KOPT-K1 (cell line): ENCODE measurements around the gene CACNA1F.

Experiments used
- H3K27ac ChIP-seq: fragments of 200-600 bp; sonication (generic); 2 replicates; pipeline ENCODE4 v1.5.1; 2016; ENCODE audit warnings: antibody characterized with exemption, mild to moderate bottlenecking, low read depth, low read length; ENCODE audit not compliant: poor library complexity, severe bottlenecking
- H3K36me3 ChIP-seq: fragments of 200-600 bp; sonication (generic); 2 replicates; pipeline ENCODE4 v1.5.1; 2017; ENCODE audit warnings: antibody characterized with exemption, mild to moderate bottlenecking, low read length, moderate library complexity; ENCODE audit not compliant: insufficient read depth
- H3K9me3 ChIP-seq: fragments of 200-600 bp; sonication (generic); 2 replicates; pipeline ENCODE4 v1.5.1; 2017; ENCODE audit warnings: antibody characterized with exemption, low read length, mild to moderate bottlenecking; ENCODE audit not compliant: insufficient read depth, poor library complexity, severe bottlenecking

Gene CACNA1F

DNA sequence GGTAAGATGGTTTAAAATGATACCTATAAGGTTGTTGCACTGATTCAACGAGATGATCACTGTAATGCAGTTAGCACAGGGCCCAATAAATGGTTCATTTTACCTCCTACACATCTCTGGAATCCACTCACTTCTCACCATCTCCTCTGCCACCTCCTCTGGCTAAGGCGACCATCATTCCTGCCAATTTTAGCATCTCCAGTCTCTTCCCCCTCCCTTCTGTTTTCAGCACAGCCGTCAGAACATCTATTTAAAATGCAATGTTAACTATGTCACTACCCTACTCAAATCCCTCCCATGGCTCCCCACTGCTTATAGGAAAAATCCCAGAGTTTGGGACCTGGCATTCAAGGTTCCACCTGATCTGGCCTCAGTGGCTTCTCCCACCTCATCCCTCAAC lies 29.6 kb downstream of the CACNA1F start:
- Histone ChIP-seq H3K27ac (no peak overlapping the region), H3K9me3 (no peaks in the 10 kb centered on the region), H3K36me3 (no peaks in the 10 kb centered on the region)

DNA sequence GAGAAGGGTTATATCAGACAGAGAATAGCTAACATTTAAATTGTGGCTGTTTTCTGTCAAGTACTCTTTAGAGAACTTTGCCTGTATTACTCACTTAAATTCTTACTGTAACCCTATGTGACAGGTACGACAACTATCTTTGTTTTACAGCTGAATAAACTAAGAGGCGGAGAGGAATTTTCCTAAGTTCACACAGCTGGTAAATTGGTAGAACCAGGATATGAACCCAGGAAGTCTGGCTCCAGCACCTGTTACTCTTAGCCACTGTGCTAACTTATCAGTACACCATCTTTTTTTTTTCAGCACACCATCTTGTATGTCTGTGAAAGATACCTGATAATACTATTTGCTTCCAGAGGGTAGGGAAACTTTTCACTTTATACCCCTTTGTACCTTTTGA lies 31.1 kb downstream of the CACNA1F start:
- no peak overlapping the region for H3K27ac ChIP-seq
- no peaks in the 10 kb centered on the region for H3K9me3 ChIP-seq
- no peaks in the 10 kb centered on the region for H3K36me3 ChIP-seq

DNA sequence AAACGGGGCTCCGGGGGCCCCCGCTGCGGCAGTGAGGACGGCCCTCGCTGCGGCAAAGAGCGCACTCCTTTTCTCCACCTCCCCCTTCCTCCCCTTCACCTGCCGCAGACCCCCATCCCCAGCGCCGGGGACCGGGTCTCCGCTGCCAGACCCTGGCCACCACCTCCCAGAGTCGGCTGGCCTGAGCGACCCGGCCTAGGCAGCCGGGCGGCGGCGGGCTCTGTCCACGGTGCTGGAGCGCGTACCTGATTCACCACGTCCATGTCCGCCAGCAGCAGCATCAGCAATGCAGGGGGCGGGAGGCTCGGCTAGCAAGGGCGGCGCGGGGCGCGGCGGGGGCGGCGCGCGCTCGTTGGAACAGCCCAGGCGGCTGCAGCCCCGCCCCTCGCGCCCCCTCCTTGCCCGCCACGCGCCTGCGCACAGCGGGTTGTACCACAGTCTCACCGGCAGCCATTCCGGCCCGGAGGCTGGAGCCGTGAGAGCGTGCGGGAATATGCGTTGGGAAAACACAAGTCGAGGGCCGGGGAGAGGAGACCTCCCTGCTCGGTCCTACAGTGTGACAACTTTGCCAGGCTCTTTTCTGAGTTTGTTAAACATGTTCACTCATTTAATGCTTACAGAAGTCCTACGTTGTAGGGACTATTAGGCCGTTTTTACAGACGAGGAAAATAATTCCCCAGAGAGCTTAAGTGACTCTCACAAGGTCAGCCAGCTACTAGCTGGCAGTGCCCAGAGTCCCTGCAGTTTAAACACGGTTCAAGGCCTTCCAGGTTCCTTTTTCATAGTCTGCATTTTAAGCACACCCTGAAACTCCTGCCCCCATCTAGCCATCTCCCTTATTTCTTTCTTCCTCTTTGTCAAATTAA lies 33.0 kb downstream of the CACNA1F start, which contains the start of gene SYP:
SYP (minus strand) TSS at position 288 of the 866 bp plus-strand sequence; CDS start at position 281, 7 bp downstream.
- no peaks in the 10 kb centered on the region for H3K36me3 ChIP-seq
- H3K9me3 ChIP-seq = no peaks in the 10 kb centered on the region
- H3K27ac ChIP-seq = peak within 1 kb of the TSS; percentile 46

DNA sequence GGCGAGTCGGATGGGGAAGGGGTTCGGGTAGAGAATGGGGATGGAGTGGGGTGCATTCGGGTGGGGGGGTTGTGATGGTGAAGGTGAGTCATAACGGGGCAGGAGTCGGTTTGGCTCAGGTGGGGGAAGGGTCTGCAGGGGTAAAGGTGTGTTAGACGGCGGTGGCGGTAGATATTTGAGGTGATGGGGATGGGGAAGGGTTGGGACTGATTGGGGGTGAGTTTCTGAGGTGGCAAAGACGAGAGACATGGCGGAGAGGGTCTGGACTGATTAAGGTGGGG lies 33.9 kb downstream of the CACNA1F start:
- no peak overlapping the region for H3K27ac ChIP-seq
- no peaks in the 10 kb centered on the region for H3K36me3 ChIP-seq
- H3K9me3 ChIP-seq = no peaks in the 10 kb centered on the region

DNA sequence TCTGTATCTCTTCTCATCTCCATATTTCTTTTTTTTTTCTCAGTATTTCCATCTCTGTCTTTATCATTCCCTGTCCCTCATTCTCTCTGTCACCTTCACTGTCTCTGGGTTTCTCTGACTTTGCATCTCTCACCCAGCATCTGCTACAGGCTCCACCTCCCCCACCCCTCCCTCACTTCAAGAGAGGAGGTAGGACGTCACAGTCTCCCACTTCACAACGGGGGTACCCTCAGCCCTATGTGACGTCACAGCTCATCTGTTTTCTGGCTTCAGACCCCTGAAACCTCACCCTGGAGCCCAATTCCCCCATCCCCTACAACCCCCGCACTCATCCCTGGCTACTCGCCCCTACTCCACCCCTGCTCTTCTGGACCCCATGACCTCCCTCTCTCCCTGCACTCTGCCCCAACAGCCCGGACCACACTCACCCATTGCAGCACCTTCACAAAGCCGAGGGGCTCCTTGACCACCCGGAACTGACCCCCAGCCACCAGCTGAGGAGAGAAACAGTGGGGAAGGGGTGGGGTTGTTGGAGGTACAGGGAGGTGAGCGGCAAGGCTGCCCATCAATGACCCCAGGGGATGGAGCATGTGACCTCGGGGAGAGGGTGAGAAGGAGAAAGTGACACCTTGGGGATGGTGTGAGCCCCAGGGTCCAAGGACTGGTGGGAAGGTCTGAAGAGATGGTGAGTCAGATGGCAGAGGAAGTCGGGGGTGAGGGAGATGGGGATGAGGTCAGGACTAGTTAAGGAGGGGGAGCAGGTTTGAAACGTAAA lies 34.4 kb downstream of the CACNA1F start:
- Histone ChIP-seq H3K36me3 (no peaks in the 10 kb centered on the region), H3K9me3 (no peaks in the 10 kb centered on the region), H3K27ac (no peak overlapping the region)

DNA sequence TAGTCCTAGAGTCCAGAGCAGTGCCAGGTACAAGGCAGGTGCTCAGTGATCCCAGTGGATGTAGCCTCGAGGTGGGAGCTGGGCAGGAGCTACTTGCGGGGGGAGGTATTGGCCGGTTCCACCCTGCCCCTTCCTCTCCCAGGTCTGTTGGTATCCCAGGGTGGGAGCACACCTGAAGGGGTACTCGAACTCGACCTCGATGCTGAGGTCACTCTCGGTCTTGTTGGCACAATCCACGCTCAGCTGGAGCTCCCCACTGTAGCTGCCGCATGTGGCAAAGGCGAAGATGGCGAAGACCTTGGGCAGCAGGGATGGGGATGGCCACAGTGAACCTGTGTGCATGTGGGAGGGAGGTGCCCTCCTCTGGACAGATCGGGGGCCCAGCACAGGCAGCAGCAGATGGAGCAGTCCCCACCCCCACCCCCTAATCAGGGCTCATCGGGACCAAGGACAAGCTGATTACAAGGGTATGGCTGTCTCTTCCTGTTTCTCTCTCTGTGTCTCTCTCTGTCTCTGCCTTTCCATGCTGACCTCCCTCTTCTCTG lies 35.5 kb downstream of the CACNA1F start:
- Histone ChIP-seq H3K9me3 (no peaks in the 10 kb centered on the region), H3K36me3 (no peaks in the 10 kb centered on the region), H3K27ac (no peak overlapping the region)

DNA sequence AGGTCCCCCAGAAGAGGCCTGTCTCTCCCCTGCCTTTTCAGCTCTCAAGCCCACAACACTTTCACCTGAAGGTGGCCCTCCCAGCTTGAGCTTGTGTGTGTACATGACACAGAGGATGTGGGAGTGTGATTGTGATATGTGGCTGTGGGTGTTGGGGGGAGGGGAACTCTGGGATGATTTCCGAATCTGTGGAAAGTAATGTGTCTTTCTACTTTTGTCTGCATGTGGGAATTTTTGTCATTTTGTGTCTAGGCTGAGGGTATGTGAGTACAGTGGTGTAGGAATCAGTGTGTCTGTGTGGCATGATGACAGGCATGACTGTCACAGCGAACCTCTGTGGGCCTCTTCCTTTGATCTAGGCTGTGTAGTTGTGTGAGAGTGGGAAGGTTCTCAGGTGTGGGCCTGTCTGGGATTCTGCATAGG lies 39.6 kb downstream of the CACNA1F start:
- H3K27ac ChIP-seq = no peak overlapping the region
- no peaks in the 10 kb centered on the region for H3K36me3 ChIP-seq
- no peaks in the 10 kb centered on the region for H3K9me3 ChIP-seq

DNA sequence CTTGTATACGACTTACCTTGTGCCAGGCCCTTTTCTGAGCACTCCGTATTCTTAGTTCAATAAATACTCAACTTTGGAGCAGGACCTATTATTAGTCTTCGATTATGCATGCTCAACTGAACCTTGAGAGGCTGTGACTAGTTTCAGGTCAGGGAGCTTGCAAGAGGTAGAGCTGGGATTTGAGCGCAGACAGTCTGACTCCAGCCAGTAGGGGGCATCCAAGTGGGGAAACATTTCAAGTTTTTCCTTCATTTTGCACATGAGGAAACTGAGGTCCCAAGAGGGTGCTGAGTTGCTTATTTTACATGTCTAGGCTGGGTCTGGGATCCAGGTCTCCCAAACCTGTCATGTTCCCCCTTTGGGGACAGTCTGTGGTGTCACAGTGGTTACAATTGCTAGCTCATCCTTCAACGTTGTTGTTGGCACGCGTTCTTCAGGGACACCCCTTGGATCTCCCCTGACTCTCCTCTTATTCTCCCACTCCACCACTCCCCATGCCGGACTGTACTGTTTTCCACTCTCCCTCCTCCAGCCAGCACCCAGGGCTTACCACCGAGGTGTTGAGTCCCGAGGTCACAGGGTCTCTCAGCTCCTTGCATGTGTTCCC lies 40.3 kb downstream of the CACNA1F start:
- no peak overlapping the region for H3K27ac ChIP-seq
- no peaks in the 10 kb centered on the region for H3K36me3 ChIP-seq
- H3K9me3 ChIP-seq = no peaks in the 10 kb centered on the region

DNA sequence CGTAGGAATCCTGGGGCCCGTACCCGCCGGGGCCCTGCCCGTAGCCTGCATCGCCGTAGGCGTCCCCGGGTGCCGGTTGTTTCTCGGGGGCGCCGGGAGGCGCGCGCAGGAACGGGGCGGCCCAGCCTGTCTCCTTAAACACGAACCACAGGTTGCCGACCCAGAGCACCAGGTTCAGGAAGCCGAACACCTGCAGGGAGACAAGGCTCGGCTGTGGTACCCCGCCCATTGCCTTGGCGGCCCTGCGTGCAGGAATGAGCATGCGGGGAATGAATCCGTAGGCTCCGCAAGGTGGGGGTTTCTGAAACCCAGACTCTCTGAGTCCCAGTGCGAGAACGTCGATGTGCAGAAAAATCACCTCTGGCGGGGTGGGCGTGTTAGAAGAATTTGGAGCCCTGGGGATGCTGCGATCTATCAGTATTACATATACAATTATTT lies 41.5 kb downstream of the CACNA1F start:
- Histone ChIP-seq H3K9me3 (no peaks in the 10 kb centered on the region), H3K27ac (peak overlapping the region; percentile 88), H3K36me3 (no peaks in the 10 kb centered on the region)

DNA sequence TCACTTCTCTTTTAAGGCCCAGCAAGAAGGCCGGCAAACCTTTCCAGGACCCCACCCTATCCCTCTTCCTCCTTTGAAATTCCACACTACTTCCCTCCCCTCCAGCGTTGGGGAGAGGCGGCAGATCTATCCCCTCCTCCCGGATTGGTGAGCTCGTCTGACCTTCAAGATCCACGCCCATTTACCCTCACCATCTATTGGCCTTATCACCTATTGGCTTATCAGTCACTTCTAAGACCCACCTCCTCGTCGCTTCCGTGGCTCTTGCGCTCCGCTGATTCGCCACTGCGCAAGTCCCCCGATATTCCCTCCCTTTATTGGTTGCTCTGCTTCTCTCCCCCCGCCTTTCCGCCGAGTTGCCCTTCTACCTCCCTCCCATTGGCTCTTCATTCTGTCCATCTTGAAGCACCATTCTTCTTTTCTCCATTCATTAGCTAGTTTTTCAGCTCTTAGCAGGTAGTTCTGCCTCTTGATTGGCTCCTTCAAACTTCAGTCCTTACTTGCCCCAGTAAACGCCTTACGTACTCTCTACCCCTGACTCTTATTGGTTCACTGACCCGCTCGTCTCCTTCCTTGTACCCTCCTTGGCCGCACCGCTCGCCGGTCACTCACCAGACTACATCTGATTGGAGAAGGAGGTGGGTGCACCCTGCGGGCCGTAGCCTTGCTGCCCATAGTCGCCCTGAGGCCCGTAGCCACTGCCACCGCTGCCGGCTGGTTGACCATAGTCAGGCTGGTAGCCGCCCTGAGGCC lies 42.1 kb downstream of the CACNA1F start:
- H3K27ac ChIP-seq = peak overlapping the region; percentile 88
- H3K36me3 ChIP-seq = no peaks in the 10 kb centered on the region
- no peaks in the 10 kb centered on the region for H3K9me3 ChIP-seq

DNA sequence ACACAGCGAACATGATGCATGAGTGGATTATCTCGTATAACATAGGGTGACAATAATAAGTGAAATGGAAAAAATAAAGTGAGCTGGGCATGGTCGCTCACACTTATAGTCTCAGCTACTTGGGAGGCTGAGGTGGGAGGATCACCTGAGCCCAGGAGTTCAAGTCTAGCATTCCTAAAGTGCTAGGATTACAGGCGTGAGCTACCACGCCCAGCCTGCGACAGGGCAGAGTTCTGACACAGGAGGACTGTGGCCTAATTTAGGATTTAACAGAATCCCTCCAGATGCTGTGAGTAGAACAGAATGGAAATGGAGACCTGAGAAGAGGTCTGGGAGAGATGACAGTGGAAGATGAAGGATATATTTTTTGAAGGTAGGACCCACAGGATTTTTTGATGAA lies 43.5 kb downstream of the CACNA1F start:
- no peaks in the 10 kb centered on the region for H3K9me3 ChIP-seq
- no peak overlapping the region for H3K27ac ChIP-seq
- H3K36me3 ChIP-seq = no peaks in the 10 kb centered on the region

DNA sequence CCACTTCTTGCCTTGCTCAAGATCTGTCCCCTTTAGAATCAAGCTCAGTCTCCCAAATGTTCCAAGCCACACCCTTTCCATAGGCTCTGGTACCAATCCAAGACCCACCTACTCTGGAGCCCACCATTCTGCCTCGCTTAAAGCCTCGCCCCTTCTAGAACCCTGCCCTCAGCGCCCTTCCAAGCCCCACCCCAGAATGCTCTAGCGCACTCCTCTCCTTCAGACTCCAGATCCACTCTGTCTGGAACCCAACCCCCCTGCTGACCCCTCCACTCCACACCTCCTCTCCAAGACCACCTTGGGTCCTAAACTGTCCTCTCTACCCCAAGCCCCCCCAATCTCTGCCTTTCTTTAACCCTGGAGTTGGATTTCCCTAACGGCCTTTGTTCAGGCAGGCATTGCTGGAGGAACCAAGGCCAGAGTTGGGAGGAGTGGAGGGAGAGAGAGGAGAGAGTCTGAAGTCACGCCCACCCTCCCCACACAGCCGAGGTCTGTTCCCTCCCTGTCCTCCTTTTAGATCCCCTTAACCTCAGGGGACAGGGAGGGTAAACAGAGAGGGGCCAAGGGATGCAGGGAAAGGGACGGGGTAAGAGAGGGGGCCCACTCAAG lies 44.6 kb downstream of the CACNA1F start:
- no peaks in the 10 kb centered on the region for H3K9me3 ChIP-seq
- no peaks in the 10 kb centered on the region for H3K36me3 ChIP-seq
- no peak overlapping the region for H3K27ac ChIP-seq

DNA sequence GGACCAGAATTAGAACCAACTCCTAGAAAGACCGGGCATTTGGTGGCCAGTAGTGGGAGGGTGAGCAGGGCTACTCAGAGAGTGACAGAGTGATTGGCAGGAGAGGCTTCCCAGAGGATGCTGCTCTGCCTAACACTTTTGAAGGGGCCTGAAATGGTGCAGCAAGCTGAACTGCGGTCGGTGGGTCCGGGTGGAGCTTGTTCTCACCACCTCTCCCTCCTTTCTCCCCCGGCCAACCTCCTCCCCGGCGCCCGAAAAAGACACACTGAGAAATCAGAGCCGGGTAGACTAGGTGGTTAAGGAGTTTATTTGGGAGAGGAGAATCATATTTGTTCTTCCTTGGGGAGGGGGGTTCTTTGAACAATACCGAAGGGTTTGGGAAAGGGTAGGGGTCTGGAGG lies 45.6 kb downstream of the CACNA1F start:
- Histone ChIP-seq H3K36me3 (no peaks in the 10 kb centered on the region; the same call in 1 of the 2 replicates), H3K9me3 (no peaks in the 10 kb centered on the region), H3K27ac (no peak overlapping the region)

DNA sequence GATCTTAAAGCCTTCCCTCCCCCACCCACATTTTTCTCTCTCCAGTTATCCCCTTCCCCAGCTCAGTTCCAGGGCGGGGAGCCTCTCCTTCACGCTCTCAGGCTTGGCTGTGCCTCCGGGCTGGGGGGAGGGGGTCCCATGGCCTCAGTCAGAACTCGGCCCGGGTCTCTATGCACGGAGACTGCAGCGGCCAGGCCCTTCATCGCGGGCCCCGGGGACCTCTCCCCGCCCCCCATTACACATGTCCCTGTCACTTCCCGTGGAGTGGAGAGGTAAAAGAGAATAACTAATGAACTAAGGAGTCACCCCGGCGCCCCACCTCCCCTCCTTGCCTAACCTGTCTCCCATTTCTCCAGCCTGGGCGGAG lies 46.1 kb downstream of the CACNA1F start:
- Histone ChIP-seq H3K9me3 (no peaks in the 10 kb centered on the region), H3K36me3 (no peaks in the 10 kb centered on the region; the same call in 1 of the 2 replicates), H3K27ac (no peak overlapping the region)
